ENCODE measurements around the gene LRPPRC.

LRPPRC gene

DNA sequence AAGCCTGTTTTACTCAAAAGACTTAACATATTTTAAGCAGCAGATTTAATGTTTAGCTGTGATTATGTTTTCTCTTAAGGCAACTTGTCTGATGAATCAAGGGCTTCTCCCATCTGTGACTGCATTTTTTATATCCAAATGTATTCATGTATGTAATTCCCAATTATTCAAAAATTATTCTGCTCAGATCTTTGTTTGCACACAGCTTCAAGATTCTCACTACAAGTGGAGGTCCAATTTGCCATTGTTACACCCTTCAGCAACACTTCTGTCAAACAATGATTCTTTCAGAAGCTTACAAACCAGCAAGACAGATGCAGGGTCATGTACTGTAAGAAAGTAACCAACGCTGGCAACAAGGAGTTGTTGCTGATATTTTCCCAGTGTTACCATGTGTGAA is 5.9 kb upstream of the LRPPRC start:
- no peak for DNase-seq (ENCODE audit: low read depth)

GRCh38 chr2:43998263-43998662 is 2.5 kb upstream of the LRPPRC start:
- no peak for DNase-seq (ENCODE audit: low read depth)
- TF ChIP-seq, protein P1, sequence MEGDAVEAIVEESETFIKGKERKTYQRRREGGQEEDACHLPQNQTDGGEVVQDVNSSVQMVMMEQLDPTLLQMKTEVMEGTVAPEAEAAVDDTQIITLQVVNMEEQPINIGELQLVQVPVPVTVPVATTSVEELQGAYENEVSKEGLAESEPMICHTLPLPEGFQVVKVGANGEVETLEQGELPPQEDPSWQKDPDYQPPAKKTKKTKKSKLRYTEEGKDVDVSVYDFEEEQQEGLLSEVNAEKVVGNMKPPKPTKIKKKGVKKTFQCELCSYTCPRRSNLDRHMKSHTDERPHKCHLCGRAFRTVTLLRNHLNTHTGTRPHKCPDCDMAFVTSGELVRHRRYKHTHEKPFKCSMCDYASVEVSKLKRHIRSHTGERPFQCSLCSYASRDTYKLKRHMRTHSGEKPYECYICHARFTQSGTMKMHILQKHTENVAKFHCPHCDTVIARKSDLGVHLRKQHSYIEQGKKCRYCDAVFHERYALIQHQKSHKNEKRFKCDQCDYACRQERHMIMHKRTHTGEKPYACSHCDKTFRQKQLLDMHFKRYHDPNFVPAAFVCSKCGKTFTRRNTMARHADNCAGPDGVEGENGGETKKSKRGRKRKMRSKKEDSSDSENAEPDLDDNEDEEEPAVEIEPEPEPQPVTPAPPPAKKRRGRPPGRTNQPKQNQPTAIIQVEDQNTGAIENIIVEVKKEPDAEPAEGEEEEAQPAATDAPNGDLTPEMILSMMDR (conservative IDR thresholded peaks at IDR 0.05; ENCODE audit: low read length): no peak
- no peak overlapping the region for H3K4me3 ChIP-seq (ENCODE audit: low read length)

More for the DNA sequence above, 5.9 kb upstream of the LRPPRC start:
- TF ChIP-seq, protein P1 (conservative IDR thresholded peaks at IDR 0.05; ENCODE audit: low read length): no peak
- no peak overlapping the region for H3K4me3 ChIP-seq (ENCODE audit: low read length)

DNA sequence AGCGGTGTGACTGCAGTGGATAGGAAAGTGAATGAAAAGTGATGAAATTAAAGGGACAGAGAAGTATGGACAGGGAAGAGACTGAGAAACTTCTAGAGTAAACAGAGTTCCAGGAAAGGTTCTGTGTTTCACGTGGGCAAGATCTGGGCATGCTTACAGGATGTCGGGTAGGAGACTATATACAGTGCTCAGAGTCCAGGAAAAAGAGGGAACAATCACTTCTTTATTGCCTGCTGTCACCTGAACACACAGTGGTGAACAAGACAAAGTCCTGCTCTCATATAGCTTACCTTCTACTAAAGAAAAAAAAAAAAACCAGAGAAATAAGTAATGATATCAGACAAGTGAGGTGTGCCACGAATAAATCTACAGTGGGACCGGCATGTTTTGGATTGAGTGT is 2.4 kb downstream of the LRPPRC start:
- no peak overlapping the region for H3K4me3 ChIP-seq (ENCODE audit: low read length)
- TF ChIP-seq, protein P1 (conservative IDR thresholded peaks at IDR 0.05; ENCODE audit: low read length): no peak
- no peak for DNase-seq (ENCODE audit: low read depth)

DNA sequence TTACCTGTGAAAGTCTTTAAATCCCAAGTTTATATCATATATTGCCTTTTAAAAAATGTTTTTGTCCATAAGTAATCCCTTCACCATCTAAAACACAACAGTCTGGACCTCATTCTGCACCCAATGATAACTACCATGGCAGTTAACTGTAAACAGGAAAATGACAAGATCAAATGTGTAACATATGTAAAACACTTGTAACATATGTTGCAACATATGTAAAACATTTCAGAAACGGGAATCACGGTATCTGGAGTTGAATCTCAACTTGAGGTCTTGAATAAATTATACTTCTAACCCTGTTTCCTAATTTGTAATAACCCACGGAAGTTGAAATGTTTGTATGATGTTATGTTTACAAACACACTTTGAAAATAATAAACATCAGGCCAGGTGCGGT is 6.2 kb downstream of the LRPPRC start:
- DNase-seq (ENCODE audit: low read depth): no peak
- TF ChIP-seq, protein P1 (conservative IDR thresholded peaks at IDR 0.05; ENCODE audit: low read length): no peak
- no peak overlapping the region for H3K4me3 ChIP-seq (ENCODE audit: low read length)

DNA sequence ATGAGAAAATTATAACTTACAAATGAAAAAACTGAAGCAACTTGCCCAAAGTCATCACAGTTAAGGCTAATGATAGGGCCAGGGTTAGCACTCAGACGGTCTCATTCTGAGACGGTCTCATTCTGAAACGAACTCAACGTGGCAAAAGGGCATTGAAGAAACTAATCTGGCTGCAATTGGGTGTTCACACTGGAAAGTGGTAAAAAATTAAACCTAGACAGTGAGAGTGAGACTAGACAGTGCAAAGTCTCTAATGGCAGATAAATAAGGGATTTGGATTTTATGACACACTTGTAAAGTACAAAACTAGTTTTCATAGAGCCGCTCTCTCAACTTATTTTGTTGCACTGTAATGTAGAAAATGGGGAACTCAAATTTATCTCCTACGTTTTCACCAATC is 9.2 kb downstream of the LRPPRC start:
- DNase-seq (ENCODE audit: low read depth): no peak
- TF ChIP-seq, protein P1 (conservative IDR thresholded peaks at IDR 0.05; ENCODE audit: low read length): no peak
- H3K4me3 ChIP-seq (ENCODE audit: low read length): no peak overlapping the region

- no peak for DNase-seq (ENCODE audit: low read depth)
- TF ChIP-seq, protein P1 (conservative IDR thresholded peaks at IDR 0.05; ENCODE audit: low read length): no peak
- no peak overlapping the region for H3K4me3 ChIP-seq (ENCODE audit: low read length)
Measured at GRCh38 chr2:43985359-43985758, 10.4 kb downstream of the LRPPRC start.

DNA sequence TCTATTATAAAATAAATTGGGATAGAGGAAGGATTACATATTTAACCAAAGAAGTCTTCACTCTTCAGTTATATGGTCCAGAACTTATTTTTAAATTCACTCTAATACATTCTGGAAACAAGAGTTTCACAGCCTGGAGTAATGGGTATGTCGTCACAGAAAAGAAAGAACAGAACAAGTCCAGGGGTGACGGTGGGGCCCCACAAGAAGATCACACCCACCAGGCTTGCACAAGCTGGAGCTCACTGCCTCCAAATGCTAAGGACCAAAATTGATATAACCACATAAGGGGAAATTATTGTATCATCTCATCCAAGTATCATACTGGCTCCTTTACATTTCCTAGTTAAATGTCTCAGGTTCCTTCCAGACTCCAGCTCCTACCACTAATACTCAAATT is 11.3 kb downstream of the LRPPRC start:
- DNase-seq (ENCODE audit: low read depth): no peak
- no peak overlapping the region for H3K4me3 ChIP-seq (ENCODE audit: low read length)
- TF ChIP-seq, protein P1 (conservative IDR thresholded peaks at IDR 0.05; ENCODE audit: low read length): no peak

All from AG10803 (cell line).